GM15510 (cell line): ENCODE measurements around the gene IFNA8.

Experiments
- POLR2A ChIP-seq: IDR thresholded peaks from 3 replicates; pipeline ENCODE4 v1.6.1; 2011; ENCODE audit warnings: borderline replicate concordance; ENCODE audit not compliant: insufficient read length; ENCODE audit errors: extremely low read depth

Gene IFNA8

DNA sequence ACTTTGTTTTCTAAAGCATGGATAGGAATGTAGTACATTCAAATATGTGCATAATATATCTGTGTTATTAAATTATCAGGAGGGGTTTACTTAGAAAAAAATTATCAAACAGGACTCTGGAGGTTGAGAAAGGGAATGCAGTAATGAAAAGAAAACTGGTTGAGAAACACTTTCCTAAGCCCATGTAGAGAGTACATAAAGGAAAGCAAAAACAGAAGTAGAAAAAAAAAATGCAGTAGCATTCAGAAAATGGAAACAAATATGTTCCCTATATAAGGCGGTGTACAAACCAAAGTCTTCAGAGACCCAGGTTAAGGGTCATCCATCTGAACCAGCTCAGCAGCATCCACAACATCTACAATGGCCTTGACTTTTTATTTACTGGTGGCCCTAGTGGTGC is at the start of gene IFNA8:
IFNA8 (plus strand) TSS at position 301 of the 400 bp plus-strand sequence; CDS start at position 361, 60 bp downstream.
- no peak for TF ChIP-seq POLR2A

DNA sequence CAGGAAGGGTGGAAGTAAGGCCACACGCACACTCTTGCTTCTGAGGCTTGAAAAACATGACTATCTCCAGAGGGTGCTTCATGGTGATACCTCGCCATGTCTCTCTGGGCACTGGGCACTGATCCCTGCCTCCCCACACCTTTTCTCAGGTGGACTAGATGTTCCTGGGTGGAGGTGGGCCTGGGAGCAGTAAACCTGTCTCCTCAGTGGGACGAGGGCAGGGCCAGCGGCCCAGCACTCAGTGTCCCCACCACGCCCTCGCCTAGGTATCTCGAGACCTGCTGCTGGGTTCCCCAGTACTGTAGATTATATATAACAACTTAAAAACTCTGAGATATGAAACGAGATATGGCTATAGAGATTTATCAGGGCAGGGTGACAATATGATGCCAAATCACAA is 46.6 kb upstream of the IFNA8 start:
- TF ChIP-seq POLR2A: no peak

DNA sequence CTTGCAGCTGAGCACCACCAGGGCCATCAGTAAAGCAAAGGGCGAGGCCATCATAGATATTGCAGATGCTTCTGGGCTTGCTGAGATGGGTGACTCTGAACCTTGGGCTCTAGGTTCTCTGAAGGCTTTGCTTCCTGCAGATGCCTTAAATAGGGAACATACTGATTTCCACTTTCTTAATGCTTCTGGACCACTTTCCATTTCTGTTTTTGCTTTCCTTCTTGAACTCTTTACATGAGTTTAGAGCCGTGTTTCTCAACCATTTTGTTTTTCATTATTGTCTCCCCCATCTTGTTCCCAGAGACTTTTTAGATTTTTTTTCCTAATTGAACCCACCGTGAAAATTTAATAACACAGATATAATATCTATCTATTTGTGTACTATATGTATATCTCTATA is 41.0 kb upstream of the IFNA8 start, which contains the start of gene IFNA13:
IFNA13 (minus strand) TSS at position 101 of the 400 bp plus-strand sequence; CDS start at position 54, 47 bp downstream.
- no peak for TF ChIP-seq POLR2A

DNA sequence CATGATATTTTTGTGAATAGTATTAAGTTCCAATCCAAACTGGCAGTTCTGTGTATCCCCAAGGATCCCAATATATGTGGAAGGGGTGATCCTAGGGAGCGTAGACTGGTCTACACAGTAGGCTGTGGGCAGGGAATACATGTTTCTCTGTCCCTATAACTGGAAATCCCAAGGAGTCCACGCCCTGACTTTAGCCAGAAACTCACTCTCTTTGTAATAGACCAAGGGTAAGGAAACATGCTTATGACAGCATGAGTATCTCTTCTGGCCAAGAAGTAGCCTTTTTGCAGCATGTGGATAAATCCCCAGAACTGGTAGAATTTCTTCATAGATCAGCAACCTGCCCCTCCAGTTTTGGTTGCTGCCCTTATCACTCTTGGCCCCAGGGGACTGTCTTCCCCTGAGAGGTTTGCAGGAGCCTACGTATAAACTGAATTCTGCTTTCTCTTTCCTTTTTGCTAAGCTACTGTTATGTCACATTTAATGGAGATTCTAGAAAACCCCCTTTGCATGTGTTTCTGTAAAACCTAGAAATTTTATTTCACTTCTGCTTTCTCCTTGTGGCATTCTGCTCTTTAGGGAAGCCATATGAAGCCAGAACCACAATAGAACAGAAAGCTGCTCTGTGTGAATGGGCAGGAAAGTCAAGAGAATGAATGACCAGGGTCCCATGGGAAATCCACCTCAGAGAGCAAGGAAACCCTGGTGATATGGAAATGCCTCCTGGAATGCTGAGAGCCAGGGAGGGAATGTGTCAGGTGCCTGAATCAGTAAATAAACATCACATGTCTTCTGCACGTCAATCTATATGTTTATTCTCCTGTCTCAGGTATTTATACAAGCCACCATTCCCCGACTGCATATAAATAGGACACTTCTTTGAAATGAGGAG is 27.2 kb upstream of the IFNA8 start:
- TF ChIP-seq POLR2A: no peak

DNA sequence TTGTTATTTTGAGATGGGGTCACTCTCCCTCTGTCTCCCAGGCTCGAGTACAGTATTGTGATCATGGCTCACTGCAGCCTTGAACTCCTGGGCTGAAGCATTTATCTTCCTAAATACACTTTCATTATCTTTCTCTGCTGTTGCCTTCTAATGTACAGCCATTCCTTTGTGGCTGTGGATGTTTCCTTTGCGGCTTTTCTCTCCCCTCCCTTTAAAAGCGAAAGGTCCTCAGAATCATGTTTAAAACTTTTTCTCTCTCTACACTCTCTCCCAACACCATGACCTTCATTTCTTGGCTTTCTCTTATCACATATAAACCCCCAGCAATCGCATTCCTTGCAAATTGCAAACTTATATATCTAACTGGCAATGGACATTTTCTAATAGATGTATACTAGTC is 25.3 kb upstream of the IFNA8 start:
- no peak for TF ChIP-seq POLR2A

DNA sequence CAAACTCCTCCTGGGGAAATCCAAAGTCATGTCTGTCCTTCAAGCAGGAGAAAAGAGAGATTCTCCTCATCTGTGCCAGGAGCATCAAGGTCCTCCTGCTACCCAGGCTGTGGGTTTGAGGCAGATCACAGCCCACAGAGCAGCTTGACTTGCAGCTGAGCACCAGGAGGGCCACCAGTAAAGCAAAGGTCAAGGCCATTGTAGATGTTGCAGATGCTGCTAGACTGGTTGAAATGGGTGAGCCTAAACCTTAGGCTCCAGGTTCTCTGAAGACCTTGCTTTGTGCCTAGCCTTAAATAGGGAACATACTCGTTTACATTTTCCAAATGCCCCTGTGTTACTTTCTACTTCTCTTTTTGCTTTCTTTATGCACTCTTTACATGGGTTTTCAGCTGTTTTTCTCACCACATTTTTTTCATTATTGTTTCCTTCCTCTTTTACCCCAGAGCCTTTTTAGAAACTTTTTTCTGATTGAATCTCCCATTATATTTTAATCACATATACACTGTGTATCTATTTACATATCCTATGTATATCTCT is 23.7 kb upstream of the IFNA8 start, which contains the start of gene IFNA2:
IFNA2 (minus strand) TSS at position 268 of the 540 bp plus-strand sequence; CDS start at position 199, 69 bp downstream.
- TF ChIP-seq POLR2A: peak; percentile 15

DNA sequence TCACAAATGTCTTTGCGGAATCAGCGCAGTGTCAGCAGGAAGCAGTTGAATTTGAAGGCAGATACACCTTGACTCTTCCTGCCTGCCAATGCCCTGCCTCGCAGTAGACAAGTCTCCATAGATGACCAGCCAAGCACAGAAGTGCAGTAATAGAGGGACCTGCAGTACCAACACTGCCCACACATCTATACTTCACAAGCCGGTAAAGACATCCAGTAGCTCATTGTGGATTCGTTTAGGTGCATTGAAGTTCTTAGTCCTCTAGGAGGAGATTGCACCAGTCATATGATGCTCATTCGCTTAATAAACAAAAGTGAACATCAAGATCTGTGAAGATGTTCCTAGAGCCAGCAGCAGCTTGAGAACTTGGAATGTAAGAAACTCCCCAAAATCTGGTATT is 16.6 kb upstream of the IFNA8 start:
- TF ChIP-seq POLR2A: no peak

DNA sequence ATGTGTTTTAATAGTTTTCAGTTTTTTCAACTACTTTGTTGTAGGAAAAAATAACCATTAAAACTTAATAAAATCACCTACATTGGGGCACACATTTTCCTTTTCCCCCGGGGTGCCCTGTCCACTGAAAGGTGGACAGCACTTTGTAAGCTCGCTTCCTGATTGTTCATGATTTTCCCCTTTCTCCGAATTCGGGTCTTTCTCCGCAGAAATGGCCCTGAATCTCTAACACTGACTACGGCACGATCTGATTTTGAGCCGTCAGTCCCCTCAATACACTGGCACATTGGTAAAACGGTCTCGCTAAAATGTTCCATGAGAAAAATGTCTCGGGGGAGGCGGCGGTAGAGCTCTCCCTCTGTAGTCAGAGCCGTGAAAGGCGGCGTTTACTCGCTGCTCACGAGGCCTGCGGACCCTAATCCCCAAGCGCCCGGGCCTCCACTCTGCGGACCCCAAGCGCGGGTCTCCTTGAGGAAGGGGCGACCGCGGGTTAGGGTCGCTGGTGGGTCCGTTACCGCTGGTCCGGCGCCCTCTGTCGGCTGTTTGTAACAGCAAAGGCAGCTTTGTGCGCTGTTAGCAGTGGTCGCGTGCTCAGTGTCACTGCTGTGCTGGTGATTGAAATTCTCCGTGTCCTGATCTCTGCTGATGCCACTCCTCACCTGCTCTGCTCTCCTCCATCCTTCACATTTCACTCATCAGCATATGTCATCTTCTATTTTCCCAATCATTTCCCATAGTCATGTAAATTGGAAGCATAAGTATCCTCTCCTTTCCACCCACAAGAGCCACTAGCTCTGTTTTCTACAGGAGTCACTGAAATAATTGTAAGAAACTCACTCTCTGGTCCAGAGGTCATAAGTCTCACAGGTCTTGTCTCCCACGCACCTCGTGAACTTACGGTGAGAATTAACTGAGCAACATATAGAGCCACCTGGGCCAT is 12.9 kb upstream of the IFNA8 start:
- TF ChIP-seq POLR2A: no peak

DNA sequence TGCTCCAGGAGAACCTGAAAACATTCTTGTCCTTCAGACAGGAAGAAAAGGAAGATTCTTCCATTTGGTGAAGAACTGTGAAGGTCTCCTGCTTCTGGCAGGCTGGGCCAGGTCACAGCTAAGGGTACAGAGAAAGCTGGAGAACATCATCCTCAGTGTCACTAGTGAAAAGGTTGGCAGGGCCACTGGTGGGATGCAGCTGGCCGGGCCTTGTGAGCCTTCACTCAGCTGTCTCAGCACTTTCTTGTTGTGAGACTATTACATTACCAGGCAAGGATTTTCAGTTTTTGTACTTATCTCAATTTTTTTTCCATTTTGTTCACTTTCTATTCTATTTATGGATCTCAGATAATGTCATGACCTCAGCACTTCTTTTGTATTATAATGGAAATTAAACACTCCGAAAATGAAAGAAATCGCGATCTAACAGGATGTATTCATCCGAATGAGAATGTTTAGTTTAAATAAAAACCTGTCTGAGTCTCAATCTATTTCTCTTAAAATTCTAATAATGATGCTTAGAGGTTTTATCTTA is 9.9 kb upstream of the IFNA8 start:
- TF ChIP-seq POLR2A: no peak

DNA sequence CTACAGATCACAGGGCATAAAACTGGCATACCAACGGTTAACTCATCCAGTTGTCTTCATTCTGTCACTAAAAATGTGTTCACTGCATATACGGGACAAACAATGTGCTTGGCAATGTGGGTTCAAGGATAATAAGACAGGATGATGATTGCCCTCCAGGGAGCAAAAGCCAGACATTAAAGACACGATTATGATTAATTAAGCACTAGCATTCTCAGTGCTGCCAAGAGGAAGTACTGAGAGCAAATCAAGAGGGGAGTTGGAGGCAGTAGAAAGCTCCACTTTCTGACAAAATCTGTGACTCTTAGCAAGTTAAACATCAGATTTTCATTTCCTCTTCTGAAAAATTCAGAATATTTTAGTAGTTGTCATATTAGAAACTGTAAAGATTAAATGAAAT is 9.0 kb upstream of the IFNA8 start:
- TF ChIP-seq POLR2A: no peak

DNA sequence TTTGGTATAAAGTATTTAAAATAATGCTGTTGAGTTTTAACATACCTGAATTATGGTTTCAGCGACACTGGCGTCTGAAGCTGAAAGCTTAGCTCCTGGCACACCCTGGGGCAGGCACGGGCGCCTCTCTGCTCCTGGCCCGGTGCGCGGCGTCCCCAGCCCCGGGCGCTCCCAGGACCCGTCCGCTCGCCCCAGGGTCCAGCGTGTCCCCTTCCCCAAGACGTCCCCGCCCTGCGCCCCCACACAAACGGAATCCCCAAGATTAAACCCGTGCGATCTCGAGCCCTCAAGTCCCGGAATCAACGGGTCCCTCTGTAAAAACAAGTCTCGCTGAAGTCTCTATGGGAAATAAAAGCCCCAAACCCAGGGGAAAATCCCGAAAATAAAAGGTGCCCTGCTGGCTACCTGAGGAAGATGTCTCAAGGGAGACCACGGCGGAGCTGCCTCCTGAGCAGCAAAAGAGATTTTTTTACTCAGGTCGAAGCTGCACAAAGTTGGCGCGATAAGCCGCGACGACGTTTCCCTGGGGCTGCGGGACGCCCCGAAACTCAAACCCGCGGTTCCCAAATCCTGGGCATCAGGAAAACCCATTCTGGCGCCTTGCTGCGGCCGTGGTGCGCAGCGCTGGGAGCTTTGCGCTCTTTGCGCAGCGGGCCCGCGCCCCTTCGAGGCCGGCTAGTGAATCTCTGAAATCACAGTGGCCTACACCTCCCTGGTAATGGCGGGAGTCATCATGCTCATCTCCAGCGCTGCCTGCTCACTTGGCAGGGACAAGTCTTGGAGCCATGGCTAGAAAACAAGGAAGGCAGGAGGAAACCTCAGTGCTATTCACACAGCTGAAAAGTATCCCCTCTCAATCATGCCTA is 6.3 kb upstream of the IFNA8 start:
- no peak for TF ChIP-seq POLR2A

DNA sequence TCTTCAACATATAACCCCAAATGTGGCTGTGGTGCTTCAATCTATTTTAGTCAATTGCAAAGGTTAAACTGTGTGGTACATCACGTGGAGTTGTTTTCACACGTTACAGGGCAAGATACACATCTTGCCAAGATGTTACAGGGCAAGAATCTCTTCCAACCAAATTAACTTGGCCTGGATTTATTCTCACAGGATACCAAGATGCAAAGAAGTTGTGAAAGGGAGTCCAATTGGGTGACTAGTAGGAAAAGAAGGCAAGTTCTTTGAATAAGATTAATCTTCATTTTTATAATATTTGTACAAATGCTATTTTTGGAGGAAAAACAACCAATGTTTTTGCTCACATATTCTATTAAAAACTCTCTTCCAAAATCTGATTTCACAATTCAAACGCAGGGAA is 4.8 kb upstream of the IFNA8 start:
- no peak for TF ChIP-seq POLR2A

DNA sequence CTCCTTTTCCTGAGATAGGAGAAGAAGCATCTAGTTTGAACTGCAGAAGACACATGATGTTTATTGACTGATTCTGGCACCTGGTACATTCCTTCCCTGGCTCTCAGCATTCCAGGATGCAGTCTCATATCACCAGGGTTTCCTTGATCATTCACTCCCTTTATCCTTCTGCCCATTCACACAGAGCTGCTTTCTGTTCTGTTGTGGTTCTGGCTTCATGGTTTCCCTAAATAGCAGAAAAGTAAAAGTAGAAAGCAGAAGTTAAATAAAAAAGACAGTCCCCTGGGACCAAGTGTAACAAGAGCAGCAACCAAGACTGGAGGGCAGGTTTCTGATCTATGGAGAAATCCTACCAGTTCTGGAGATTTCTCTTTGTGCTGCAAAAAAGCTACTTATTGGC is 3.2 kb downstream of the IFNA8 start:
- no peak for TF ChIP-seq POLR2A

DNA sequence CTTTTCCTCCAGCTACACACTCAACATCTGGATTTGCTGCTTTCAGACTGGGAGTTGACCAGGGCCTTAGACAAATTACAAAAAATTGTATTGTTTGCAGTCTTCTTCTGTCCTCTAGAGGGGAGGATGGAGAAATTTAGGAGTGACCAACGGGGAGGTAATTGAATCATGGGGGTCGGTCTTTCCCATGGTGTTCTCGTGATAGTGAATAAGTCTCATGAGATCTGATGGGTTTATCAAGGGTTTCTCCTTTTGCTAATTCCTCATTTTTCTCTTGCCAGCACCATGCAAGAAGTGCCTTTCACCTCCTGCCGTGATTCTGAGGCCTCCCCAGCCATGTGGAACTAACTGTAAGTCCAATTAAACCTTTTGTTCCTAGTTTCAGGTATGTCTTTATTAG is 4.2 kb downstream of the IFNA8 start:
- TF ChIP-seq POLR2A: no peak

DNA sequence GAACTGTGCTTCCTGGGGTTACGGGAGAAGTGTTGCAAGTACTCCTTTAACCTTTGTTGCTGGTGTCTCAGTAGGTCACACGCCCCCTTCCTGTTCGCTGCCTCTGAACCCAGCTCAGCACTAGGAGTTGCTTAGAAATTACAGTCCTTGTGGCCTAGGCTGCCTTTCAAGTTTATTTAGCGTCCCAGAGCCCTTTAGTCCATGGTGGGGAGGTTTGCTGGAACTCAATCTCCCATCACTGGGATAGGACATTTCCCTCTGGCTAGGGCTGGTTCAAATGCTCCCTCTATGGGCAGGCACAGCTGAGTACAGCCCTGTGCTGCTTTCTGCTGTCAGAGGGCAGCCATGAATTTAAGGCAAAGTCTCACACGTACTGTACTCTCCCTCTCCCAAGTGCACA is 4.7 kb downstream of the IFNA8 start:
- no peak for TF ChIP-seq POLR2A
